Ishikawa (cell line): Measurements from ENCODE around the gene RBKS.
A peak's percentile ranks its signal among the peaks of the same experiment; 100 is the strongest.

Experiments
- CEBPB ChIP-seq: IDR thresholded peaks from 2 replicates; pipeline ENCODE4 v1.6.1; 2012
- CREB1 ChIP-seq: IDR thresholded peaks from 2 replicates; pipeline ENCODE4 v1.6.1; 2012; ENCODE audit warnings: low read depth
- EGR1 ChIP-seq: IDR thresholded peaks from 2 replicates; pipeline ENCODE4 v1.6.1; 2012
- EP300 ChIP-seq: IDR thresholded peaks from 2 replicates; pipeline ENCODE4 v1.6.1; 2012; ENCODE audit warnings: borderline replicate concordance
- FOXM1 ChIP-seq: IDR thresholded peaks from 2 replicates; pipeline ENCODE4 v1.6.1; 2012; ENCODE audit warnings: low read depth, borderline replicate concordance
- MAX ChIP-seq: IDR thresholded peaks from 2 replicates; pipeline ENCODE4 v1.6.1; 2012
- NFIC ChIP-seq: IDR thresholded peaks from 2 replicates; pipeline ENCODE4 v1.6.1; 2012
- RAD21 ChIP-seq: IDR thresholded peaks from 2 replicates; pipeline ENCODE4 v1.6.1; 2012; ENCODE audit warnings: low read depth
- TAF1 ChIP-seq: IDR thresholded peaks from 2 replicates; pipeline ENCODE4 v1.6.1; 2012; ENCODE audit warnings: low read depth, mild to moderate bottlenecking
- TCF12 ChIP-seq: IDR thresholded peaks from 2 replicates; pipeline ENCODE4 v1.6.1; 2012; ENCODE audit warnings: low read depth
- TEAD4 ChIP-seq: IDR thresholded peaks from 2 replicates; pipeline ENCODE4 v1.6.1; 2012
- USF1 ChIP-seq: IDR thresholded peaks from 2 replicates; pipeline ENCODE4 v1.6.1; 2012
- YY1 ChIP-seq: IDR thresholded peaks from 2 replicates; pipeline ENCODE4 v1.6.1; 2012; ENCODE audit warnings: low read depth
- ZBTB7A ChIP-seq: IDR thresholded peaks from 2 replicates; pipeline ENCODE4 v1.6.1; 2012; ENCODE audit warnings: low read depth
- TF ChIP-seq, protein P1 (sequence below): IDR thresholded peaks from 2 replicates; pipeline ENCODE4 v1.6.1; 2012; ENCODE audit warnings: low read depth, mild to moderate bottlenecking

The RBKS gene

GRCh38 chr2:27809761-27810241, 80.4 kb downstream of the RBKS start:
- TF ChIP-seq FOXM1 (no peak), USF1 (no peak), MAX (no peak), CEBPB (no peak), CREB1 (no peak), TCF12 (no peak), ZBTB7A (no peak), TAF1 (no peak), EP300 (no peak), TEAD4 (no peak), EGR1 (no peak), NFIC (no peak)
- TF ChIP-seq, protein P1, sequence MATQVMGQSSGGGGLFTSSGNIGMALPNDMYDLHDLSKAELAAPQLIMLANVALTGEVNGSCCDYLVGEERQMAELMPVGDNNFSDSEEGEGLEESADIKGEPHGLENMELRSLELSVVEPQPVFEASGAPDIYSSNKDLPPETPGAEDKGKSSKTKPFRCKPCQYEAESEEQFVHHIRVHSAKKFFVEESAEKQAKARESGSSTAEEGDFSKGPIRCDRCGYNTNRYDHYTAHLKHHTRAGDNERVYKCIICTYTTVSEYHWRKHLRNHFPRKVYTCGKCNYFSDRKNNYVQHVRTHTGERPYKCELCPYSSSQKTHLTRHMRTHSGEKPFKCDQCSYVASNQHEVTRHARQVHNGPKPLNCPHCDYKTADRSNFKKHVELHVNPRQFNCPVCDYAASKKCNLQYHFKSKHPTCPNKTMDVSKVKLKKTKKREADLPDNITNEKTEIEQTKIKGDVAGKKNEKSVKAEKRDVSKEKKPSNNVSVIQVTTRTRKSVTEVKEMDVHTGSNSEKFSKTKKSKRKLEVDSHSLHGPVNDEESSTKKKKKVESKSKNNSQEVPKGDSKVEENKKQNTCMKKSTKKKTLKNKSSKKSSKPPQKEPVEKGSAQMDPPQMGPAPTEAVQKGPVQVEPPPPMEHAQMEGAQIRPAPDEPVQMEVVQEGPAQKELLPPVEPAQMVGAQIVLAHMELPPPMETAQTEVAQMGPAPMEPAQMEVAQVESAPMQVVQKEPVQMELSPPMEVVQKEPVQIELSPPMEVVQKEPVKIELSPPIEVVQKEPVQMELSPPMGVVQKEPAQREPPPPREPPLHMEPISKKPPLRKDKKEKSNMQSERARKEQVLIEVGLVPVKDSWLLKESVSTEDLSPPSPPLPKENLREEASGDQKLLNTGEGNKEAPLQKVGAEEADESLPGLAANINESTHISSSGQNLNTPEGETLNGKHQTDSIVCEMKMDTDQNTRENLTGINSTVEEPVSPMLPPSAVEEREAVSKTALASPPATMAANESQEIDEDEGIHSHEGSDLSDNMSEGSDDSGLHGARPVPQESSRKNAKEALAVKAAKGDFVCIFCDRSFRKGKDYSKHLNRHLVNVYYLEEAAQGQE: no peak

GRCh38 chr2:27808984-27809383, 81.2 kb downstream of the RBKS start:
- TF ChIP-seq CEBPB: no peak

- TF ChIP-seq EGR1 (no peak), EP300 (no peak), CREB1 (no peak), CEBPB (no peak), MAX (no peak), RAD21 (no peak), ZBTB7A (no peak), YY1 (no peak), FOXM1 (no peak)
- TF ChIP-seq, protein P1: no peak
These were observed 81.8 kb downstream of the RBKS start for GRCh38 chr2:27808418-27808817.

DNA sequence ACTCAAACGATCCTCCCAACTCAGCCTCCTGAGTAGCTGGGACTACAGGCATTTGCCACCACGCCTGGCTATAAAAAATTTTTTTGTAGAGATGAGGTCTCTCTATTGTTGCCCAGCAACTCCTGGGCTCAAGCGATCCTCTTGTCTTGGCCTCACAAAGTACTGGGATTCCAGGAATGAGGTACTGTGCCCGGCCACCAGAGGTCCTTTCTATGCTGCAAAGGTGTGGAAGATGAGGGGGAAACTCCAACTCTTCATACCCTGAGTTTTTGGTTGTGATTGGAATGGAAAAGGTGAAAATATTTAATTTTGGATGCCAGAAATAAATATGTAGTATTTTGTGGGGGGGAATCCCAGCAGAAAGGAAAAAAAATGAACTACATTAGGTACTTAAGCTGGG, 82.7 kb downstream of the RBKS start:
- TF ChIP-seq RAD21: peak; percentile 68
- TF ChIP-seq, protein P1: no peak
- no peak for TF ChIP-seq EGR1
- no peak for TF ChIP-seq NFIC
- no peak for TF ChIP-seq TAF1
- no peak for TF ChIP-seq TEAD4
- no peak for TF ChIP-seq USF1

- no peak for TF ChIP-seq TEAD4
- TF ChIP-seq CEBPB: no peak
- TF ChIP-seq MAX: no peak
- TF ChIP-seq FOXM1: no peak
- TF ChIP-seq USF1: no peak
- no peak for TF ChIP-seq EP300
- TF ChIP-seq ZBTB7A: no peak
- TF ChIP-seq, protein P1: no peak
- no peak for TF ChIP-seq TCF12
- TF ChIP-seq EGR1: no peak
These were observed 83.7 kb downstream of the RBKS start for GRCh38 chr2:27806311-27807059.
